K562 (cell line): ENCODE data around the gene NR5A1. TPM values are rescaled to one million over a fixed set of nuclear protein-coding genes. Genes with fewer than 3 reads are reported as not detected.

Experiments used
- BHLHE40 ChIP-seq: IDR thresholded peaks from 2 replicates; pipeline ENCODE4 v1.6.1; 2011; ENCODE audit warnings: low read length, improper control_type of control experiment
- GABPA ChIP-seq: fragments of 200-800 bp; sonication (Bioruptor generic); conservative IDR thresholded peaks from 2 replicates; pipeline ENCODE4 v1.6.1; 2016; ENCODE audit warnings: low read depth, missing genetic modification characterization, missing compliant biosample characterization
- HCFC1 ChIP-seq: IDR thresholded peaks from 2 replicates; pipeline ENCODE4 v1.6.1; 2012; ENCODE audit warnings: low read depth, low read length, improper control_type of control experiment
- L3MBTL2 ChIP-seq: fragments of 450-650 bp; IDR thresholded peaks from 2 replicates; pipeline ENCODE4 v1.6.1; 2016; ENCODE audit warnings: mild to moderate bottlenecking, moderate library complexity
- NFIX ChIP-seq: fragments of 250-450 bp; sonication (Bioruptor Pico); IDR thresholded peaks from 2 replicates; pipeline ENCODE4 v1.4.0; 2020; ENCODE audit warnings: low read depth, mild to moderate bottlenecking, moderate library complexity
- NR2C1 ChIP-seq, 2 experiments: fragments of 450-650 bp; IDR thresholded peaks; 2 replicates each; pipeline ENCODE4 v1.6.1; 2017; ENCODE audit warnings: mild to moderate bottlenecking in 2 of 2, antibody characterized with exemption in 1 of 2, inconsistent platforms in 1 of 2, missing compliant biosample characterization in 1 of 2, missing genetic modification characterization in 1 of 2
- SMARCA4 ChIP-seq: fragments of 450-650 bp; IDR thresholded peaks from 2 replicates; pipeline ENCODE4 v1.6.1; 2016
- SPI1 ChIP-seq: IDR thresholded peaks from 2 replicates; pipeline ENCODE4 v1.6.1; 2011; ENCODE audit warnings: low read depth, low read length, control low read depth, borderline replicate concordance
- TAF1 ChIP-seq: IDR thresholded peaks from 2 replicates; pipeline ENCODE4 v1.6.1; 2011; ENCODE audit warnings: mild to moderate bottlenecking, low read length, moderate library complexity; ENCODE audit not compliant: insufficient read depth, control insufficient read depth, severe bottlenecking; ENCODE audit errors: extremely low read depth
- YBX1 ChIP-seq: fragments of 450-650 bp; IDR thresholded peaks from 2 replicates; pipeline ENCODE4 v1.7.1; 2016; ENCODE audit warnings: mild to moderate bottlenecking
- ZNF24 ChIP-seq: fragments of 450-650 bp; IDR thresholded peaks from 2 replicates; pipeline ENCODE4 v1.6.1; 2016
- ZNF445 ChIP-seq: fragments of 250-450 bp; sonication (Bioruptor Pico); IDR thresholded peaks from 2 replicates; pipeline ENCODE4 v1.4.0; 2020; ENCODE audit warnings: low read depth, mild to moderate bottlenecking, moderate library complexity
- polyA plus RNA-seq, 8 experiments: library from polyadenylated mRNA; depleted of rRNA in 4 of 8; stranded (reverse) in 5 of 8; unstranded in 3 of 8; fragments of >200 nt; fragmentation: Nextera tagmentation in 2 of 8; fragmentation: Illumina TruSeq in 1 of 8; extraction: Ambion mirVana in 2 of 8; extraction: Trizol in 1 of 8; gene quantifications; 2 replicates each; pipeline versions ENCODE4 v1.2.1 to v1.2.3, GENCODE V29; 2011 to 2014; ENCODE audit warnings: inconsistent platforms in 1 of 8, missing spikeins in 1 of 8
- total RNA-seq, 7 experiments: library from RNA; depleted of rRNA in 6 of 7; stranded (reverse); fragments of >200 nt in 6 of 7; fragmentation: Illumina TruSeq in 2 of 7; extraction: Trizol in 2 of 7; gene quantifications; 2 replicates each; pipeline versions ENCODE4 v1.2.1 to v1.2.3, GENCODE V29; 2011 to 2021; ENCODE audit warnings: low replicate concordance in 1 of 7
- TF ChIP-seq, protein P1 (sequence below): IDR thresholded peaks from 3 replicates; pipeline ENCODE4 v1.6.1; 2011; ENCODE audit warnings: borderline replicate concordance, mild to moderate bottlenecking, moderate library complexity; ENCODE audit not compliant: insufficient read length; ENCODE audit errors: extremely low read depth
- TF ChIP-seq, protein P2 (sequence below): sonication (generic); formaldehyde crosslinking; IDR thresholded peaks from 2 replicates; pipeline ENCODE4 v1.9.0; 2022; ENCODE audit warnings: mild to moderate bottlenecking, missing genetic modification reagents
- TF ChIP-seq, protein P3 (sequence below): fragments of 450-650 bp; IDR thresholded peaks from 2 replicates; pipeline ENCODE4 v1.6.1; 2017; ENCODE audit warnings: antibody characterized with exemption, mild to moderate bottlenecking
- TF ChIP-seq, protein P4 (sequence below): sonication (generic); formaldehyde crosslinking; IDR thresholded peaks from 2 replicates; pipeline ENCODE4 v1.8.1; 2022; ENCODE audit warnings: missing genetic modification reagents
- TF ChIP-seq, protein P5 (sequence below): fragments of 450-650 bp; conservative IDR thresholded peaks from 2 replicates; pipeline ENCODE4 v1.6.1; 2016; ENCODE audit warnings: missing genetic modification characterization, low read depth, mild to moderate bottlenecking, missing compliant biosample characterization, moderate library complexity

NR5A1 gene
- total and polyA plus RNA-seq, 9 of the 15 experiments (the other 6 are each of a cell fraction or from before 2014, with no cell fraction given) = 0.11 to 0.32 (median 0.20) TPM; not detected in 6

DNA sequence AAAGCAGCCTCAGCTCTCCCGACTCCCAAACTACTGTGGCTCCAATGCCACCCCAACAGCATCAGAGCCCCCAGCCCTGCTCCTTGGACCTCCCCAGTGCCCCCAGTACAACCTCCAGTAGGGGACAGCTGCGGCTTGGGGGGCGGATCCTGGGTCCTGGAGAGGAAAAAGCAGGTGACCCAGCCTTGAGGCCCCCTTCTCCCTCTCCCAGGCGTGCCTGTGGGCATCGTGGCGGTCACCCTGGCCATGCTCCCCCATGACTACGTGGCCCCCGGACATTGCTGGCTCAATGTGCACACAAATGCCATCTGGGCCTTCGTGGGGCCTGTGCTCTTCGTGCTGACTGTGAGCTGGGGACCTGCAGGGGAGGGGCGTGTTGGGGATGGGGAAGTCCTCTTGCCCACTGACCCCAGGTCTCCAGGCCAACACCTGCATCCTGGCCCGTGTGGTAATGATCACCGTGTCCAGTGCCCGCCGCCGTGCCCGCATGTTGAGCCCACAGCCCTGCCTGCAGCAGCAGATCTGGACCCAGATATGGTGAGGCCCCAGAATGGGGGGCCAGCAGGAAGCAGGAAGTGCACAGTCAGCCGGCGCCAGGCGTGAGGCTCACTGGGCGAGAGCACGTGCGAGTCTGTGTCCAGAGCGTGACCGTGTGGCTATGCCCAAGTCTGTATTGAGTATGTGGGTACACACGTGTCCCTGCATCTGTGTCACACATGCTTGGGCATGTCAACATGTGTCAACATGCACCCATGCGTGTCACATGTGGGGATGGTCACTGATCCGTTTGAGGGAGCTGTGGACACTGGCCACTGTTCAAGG is 38.0 kb downstream of the NR5A1 start (continued):
- TF ChIP-seq, protein P1, sequence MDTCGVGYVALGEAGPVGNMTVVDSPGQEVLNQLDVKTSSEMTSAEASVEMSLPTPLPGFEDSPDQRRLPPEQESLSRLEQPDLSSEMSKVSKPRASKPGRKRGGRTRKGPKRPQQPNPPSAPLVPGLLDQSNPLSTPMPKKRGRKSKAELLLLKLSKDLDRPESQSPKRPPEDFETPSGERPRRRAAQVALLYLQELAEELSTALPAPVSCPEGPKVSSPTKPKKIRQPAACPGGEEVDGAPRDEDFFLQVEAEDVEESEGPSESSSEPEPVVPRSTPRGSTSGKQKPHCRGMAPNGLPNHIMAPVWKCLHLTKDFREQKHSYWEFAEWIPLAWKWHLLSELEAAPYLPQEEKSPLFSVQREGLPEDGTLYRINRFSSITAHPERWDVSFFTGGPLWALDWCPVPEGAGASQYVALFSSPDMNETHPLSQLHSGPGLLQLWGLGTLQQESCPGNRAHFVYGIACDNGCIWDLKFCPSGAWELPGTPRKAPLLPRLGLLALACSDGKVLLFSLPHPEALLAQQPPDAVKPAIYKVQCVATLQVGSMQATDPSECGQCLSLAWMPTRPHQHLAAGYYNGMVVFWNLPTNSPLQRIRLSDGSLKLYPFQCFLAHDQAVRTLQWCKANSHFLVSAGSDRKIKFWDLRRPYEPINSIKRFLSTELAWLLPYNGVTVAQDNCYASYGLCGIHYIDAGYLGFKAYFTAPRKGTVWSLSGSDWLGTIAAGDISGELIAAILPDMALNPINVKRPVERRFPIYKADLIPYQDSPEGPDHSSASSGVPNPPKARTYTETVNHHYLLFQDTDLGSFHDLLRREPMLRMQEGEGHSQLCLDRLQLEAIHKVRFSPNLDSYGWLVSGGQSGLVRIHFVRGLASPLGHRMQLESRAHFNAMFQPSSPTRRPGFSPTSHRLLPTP = no peak
- TF ChIP-seq GABPA (tag) = peak; percentile 66
- 0 out of 2 replicates have a peak, but pooled peaks have one; percentile 2 for TF ChIP-seq SPI1
- TF ChIP-seq, protein P2, sequence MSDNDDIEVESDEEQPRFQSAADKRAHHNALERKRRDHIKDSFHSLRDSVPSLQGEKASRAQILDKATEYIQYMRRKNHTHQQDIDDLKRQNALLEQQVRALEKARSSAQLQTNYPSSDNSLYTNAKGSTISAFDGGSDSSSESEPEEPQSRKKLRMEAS (CRISPR knock-in tag) = peak; percentile 83
- no peak for TF ChIP-seq ZNF24
- TF ChIP-seq ZNF445 = no peak
- TF ChIP-seq HCFC1 = no peak
- peak; percentile 88 for TF ChIP-seq L3MBTL2
- TF ChIP-seq NR2C1 (IDR thresholded peaks at IDR 0.05) = no peak
- TF ChIP-seq NR2C1 (tag; IDR thresholded peaks at IDR 0.05) = no peak
- TF ChIP-seq YBX1 = no peak
- TF ChIP-seq, protein P3, sequence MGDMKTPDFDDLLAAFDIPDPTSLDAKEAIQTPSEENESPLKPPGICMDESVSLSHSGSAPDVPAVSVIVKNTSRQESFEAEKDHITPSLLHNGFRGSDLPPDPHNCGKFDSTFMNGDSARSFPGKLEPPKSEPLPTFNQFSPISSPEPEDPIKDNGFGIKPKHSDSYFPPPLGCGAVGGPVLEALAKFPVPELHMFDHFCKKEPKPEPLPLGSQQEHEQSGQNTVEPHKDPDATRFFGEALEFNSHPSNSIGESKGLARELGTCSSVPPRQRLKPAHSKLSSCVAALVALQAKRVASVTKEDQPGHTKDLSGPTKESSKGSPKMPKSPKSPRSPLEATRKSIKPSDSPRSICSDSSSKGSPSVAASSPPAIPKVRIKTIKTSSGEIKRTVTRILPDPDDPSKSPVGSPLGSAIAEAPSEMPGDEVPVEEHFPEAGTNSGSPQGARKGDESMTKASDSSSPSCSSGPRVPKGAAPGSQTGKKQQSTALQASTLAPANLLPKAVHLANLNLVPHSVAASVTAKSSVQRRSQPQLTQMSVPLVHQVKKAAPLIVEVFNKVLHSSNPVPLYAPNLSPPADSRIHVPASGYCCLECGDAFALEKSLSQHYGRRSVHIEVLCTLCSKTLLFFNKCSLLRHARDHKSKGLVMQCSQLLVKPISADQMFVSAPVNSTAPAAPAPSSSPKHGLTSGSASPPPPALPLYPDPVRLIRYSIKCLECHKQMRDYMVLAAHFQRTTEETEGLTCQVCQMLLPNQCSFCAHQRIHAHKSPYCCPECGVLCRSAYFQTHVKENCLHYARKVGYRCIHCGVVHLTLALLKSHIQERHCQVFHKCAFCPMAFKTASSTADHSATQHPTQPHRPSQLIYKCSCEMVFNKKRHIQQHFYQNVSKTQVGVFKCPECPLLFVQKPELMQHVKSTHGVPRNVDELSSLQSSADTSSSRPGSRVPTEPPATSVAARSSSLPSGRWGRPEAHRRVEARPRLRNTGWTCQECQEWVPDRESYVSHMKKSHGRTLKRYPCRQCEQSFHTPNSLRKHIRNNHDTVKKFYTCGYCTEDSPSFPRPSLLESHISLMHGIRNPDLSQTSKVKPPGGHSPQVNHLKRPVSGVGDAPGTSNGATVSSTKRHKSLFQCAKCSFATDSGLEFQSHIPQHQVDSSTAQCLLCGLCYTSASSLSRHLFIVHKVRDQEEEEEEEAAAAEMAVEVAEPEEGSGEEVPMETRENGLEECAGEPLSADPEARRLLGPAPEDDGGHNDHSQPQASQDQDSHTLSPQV = no peak
- TF ChIP-seq SMARCA4 = no peak
- TF ChIP-seq TAF1 = no peak
- TF ChIP-seq BHLHE40 = peak; percentile 72
- TF ChIP-seq NFIX = no peak
- TF ChIP-seq, protein P4, sequence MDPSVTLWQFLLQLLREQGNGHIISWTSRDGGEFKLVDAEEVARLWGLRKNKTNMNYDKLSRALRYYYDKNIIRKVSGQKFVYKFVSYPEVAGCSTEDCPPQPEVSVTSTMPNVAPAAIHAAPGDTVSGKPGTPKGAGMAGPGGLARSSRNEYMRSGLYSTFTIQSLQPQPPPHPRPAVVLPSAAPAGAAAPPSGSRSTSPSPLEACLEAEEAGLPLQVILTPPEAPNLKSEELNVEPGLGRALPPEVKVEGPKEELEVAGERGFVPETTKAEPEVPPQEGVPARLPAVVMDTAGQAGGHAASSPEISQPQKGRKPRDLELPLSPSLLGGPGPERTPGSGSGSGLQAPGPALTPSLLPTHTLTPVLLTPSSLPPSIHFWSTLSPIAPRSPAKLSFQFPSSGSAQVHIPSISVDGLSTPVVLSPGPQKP (CRISPR knock-in tag) = no peak
- TF ChIP-seq, protein P5, sequence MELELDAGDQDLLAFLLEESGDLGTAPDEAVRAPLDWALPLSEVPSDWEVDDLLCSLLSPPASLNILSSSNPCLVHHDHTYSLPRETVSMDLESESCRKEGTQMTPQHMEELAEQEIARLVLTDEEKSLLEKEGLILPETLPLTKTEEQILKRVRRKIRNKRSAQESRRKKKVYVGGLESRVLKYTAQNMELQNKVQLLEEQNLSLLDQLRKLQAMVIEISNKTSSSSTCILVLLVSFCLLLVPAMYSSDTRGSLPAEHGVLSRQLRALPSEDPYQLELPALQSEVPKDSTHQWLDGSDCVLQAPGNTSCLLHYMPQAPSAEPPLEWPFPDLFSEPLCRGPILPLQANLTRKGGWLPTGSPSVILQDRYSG (tag) = no peak
